Measurements from ENCODE around the gene FGD3. TPM values are rescaled to one million over a fixed set of nuclear protein-coding genes. Genes with fewer than 3 reads are reported as not detected.

FGD3 gene
- total and polyA plus RNA-seq, 2 of the 8 experiments (the other 6 are each of a cell fraction or from before 2014, with no cell fraction given) = 1.4 to 1.9 TPM

DNA sequence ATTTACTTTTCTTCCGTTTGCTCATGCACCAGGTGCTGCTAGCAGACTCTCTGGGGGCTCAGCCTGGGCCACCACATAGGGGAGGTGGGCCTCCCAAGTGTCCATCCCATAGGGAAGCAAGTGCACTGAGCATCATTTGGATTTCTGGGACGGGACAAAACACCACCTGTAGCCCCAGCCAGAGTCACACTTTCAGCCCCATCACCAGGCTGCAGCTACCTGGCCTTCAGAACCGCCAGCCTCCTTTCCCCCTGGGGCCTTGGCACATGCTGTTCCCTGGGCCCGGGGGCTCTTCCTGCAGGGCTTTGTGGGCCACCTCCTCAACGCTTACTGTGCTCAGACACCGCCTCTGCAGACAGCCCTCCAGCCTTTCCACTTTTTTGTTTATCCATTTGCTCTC is 91.6 kb downstream of the FGD3 start:
- Histone ChIP-seq H2BK5ac (ENCODE audit: low read depth, low read length) (no peak overlapping the region), H3K4ac (replicated peaks; ENCODE audit: insufficient read length, low read depth, low read length) (no peak overlapping the region), H2BK15ac (ENCODE audit: low read length) (0 out of 2 replicates have a peak overlapping the region, but pooled peaks have one; percentile 81), H3K27ac (ENCODE audit: low read depth, low read length) (no peak overlapping the region), H3K79me1 (ENCODE audit: low read depth, low read length) (no peaks in the 10 kb centered on the region), H4K20me1 (replicated peaks in 1 of 2; ENCODE audit: control insufficient read depth in 1 of 2, insufficient read depth in 2 of 2, low read length in 2 of 2) (no peaks in the 10 kb centered on the region), H3K18ac (ENCODE audit: extremely low read depth, low read length) (no peak overlapping the region), H2AK5ac (ENCODE audit: low read depth, low read length) (no peak overlapping the region), H3K9ac (replicated peaks in 1 of 4; ENCODE audit: extremely low read depth in 1 of 4, low read depth in 3 of 4, low read length in 3 of 4) (no peak overlapping the region), H3K36me3 (ENCODE audit: control insufficient read depth in 2 of 4, insufficient read depth in 4 of 4, low read length in 3 of 4) (no peaks in the 10 kb centered on the region), H2AFZ (ENCODE audit: low read length) (no peak overlapping the region), H4K8ac (ENCODE audit: extremely low read depth, insufficient read depth, low read length) (no peak overlapping the region), H3K4me3 (ENCODE audit: extremely low read depth in 1 of 4, insufficient read depth in 2 of 4, low read depth in 3 of 4, low read length in 4 of 4) (no peak overlapping the region), H3K23ac (ENCODE audit: insufficient read length) (no peak overlapping the region), H3K4me2 (ENCODE audit: insufficient read depth in 1 of 2, low read depth in 2 of 2, low read length in 2 of 2) (no peak overlapping the region), H3K56ac (replicated peaks; ENCODE audit: insufficient read length, low read depth, low read length) (no peak overlapping the region), H2BK120ac (replicated peaks; ENCODE audit: low read depth, low read length) (no peak overlapping the region), H2BK12ac (ENCODE audit: low read depth, low read length) (no peak overlapping the region), H4K5ac (ENCODE audit: insufficient read length, low read depth, low read length) (no peak overlapping the region), H3K79me2 (ENCODE audit: control insufficient read depth in 1 of 2, insufficient read depth in 2 of 2, low read length in 2 of 2) (no peaks in the 10 kb centered on the region), H3K23me2 (ENCODE audit: low read depth, low read length) (no peaks in the 10 kb centered on the region), H4K91ac (replicated peaks; ENCODE audit: insufficient read length, low read length) (no peak overlapping the region), H3K9me3 (ENCODE audit: insufficient read depth in 2 of 2, low read depth in 1 of 2, low read length in 1 of 2) (no peaks in the 10 kb centered on the region), H3K4me1 (replicated peaks in 1 of 4; ENCODE audit: control insufficient read depth in 3 of 4, insufficient read depth in 4 of 4, low read length in 3 of 4) (peaks cover 0 to 9% (median under 1%) of the 10 kb centered on the region in 4 experiments; a peak in 3 of 7 replicates), H2BK20ac (ENCODE audit: low read length) (no peak overlapping the region), H3K14ac (ENCODE audit: insufficient read length) (no peak overlapping the region), H3K27me3 (replicated peaks in 1 of 4; ENCODE audit: control insufficient read depth in 3 of 4, extremely low read depth in 1 of 4, insufficient read depth in 3 of 4, low read length in 3 of 4) (no peaks in the 10 kb centered on the region)
- DNase-seq (ENCODE audit: low read depth in 1 of 2, low spot score in 2 of 2) (no peak), FAIRE-seq (no peak)
- WGBS, 2 experiments (ENCODE audit: extremely low coverage in 1 of 2, insufficient coverage in 1 of 2, insufficient read length in 1 of 2, insufficient replicate concordance in 2 of 2, low coverage in 1 of 2, low lambda C conversion rate in 2 of 2, missing lambda C conversion rate in 1 of 2) = 87% methylated on average over 6 of the region's 6 CpGs; no CpG with 5 or more reads in 1 of the 2 experiments
- ChIA-PET CTCF (ENCODE audit: partially characterized antibody) (interaction anchor here (4.9 kb wide), 1 partner anchor 13 kb away, joined by 44 read pairs; no protein-coding TSS in a partner anchor), POLR2A (ENCODE audit: partially characterized antibody) (interaction anchor here (1.3 kb wide), 1 partner anchor 13 kb away, joined by 3 read pairs; no protein-coding TSS in a partner anchor)
- TF ChIP-seq GABPA (IDR thresholded peaks at IDR 0.05; ENCODE audit: borderline replicate concordance, insufficient read depth, low read length) = no peak
- no peak for TF ChIP-seq NRF1 (IDR thresholded peaks at IDR 0.05; ENCODE audit: low read depth, low read length)
- no peak for TF ChIP-seq SAP30 (IDR thresholded peaks at IDR 0.05; ENCODE audit: insufficient read depth, insufficient replicate concordance, low read length)
- no peak for TF ChIP-seq RFX5 (IDR thresholded peaks at IDR 0.05; ENCODE audit: borderline replicate concordance, low read depth, low read length)
- no peak for TF ChIP-seq ZNF274 (IDR thresholded peaks at IDR 0.05; ENCODE audit: borderline replicate concordance, extremely low read depth, low read length)
- no peak for TF ChIP-seq CEBPB (IDR thresholded peaks at IDR 0.05; ENCODE audit: low read depth, low read length)
- no peak for TF ChIP-seq RNF2 (IDR thresholded peaks at IDR 0.05; ENCODE audit: borderline replicate concordance, low read depth, low read length, missing control alignments, poor library complexity, severe bottlenecking)

Measured in H1 (cell line).